H1 (cell line): Measurements from ENCODE around the gene GATA5. TPM values are rescaled to one million over a fixed set of nuclear protein-coding genes. Genes with fewer than 3 reads are reported as not detected.
A peak's percentile ranks its signal among the peaks of the same experiment; 100 is the strongest.

ENCODE experiments used
- CTCF ChIA-PET: fragments of 300-600 bp; sonication (Branson Sonifier 250); formaldehyde crosslinking; loops from one replicate; lab custom pipeline; 2021; ENCODE audit not compliant: partially characterized antibody; lab: Charles Lee
- POLR2A ChIA-PET: fragments of 300-600 bp; sonication (Branson Sonifier 250); formaldehyde crosslinking; loops from one replicate; lab custom pipeline; 2021; ENCODE audit warnings: inconsistent platforms; ENCODE audit not compliant: partially characterized antibody; lab: Charles Lee
- DNase-seq, 2 experiments: peaks; one replicate each; pipeline versions ENCODE4 v3.0.0 to v3.0.0-alpha.2; 2010 to 2022; ENCODE audit warnings: low spot score in 2 of 2, low read depth in 1 of 2, mixed read lengths in 1 of 2
- FAIRE-seq: peaks from 2 replicates; lab custom pipeline; 2011; peaks lifted over from hg19 to GRCh38; lab: Jason Lieb, UNC
- H2AFZ ChIP-seq: 2 replicates; pipeline ENCODE4 v1.8.1; 2012; ENCODE audit warnings: low read length, inconsistent platforms
- H2AK5ac ChIP-seq: 2 replicates; pipeline ENCODE4 v1.6.1; 2013; ENCODE audit warnings: low read depth, low read length
- H2BK120ac ChIP-seq: replicated peaks from 2 replicates; pipeline ENCODE3; 2013; ENCODE audit warnings: low read depth, low read length, inconsistent platforms
- H2BK12ac ChIP-seq: 2 replicates; pipeline ENCODE4 v1.6.1; 2013; ENCODE audit warnings: low read depth, low read length
- H2BK15ac ChIP-seq: 2 replicates; pipeline ENCODE4 v1.6.1; 2013; ENCODE audit warnings: low read length
- H2BK20ac ChIP-seq: 2 replicates; pipeline ENCODE4 v1.6.1; 2013; ENCODE audit warnings: low read length
- H2BK5ac ChIP-seq: 2 replicates; pipeline ENCODE4 v1.6.1; 2013; ENCODE audit warnings: low read depth, low read length
- H3K14ac ChIP-seq: 2 replicates; pipeline ENCODE4 v1.6.1; 2013; ENCODE audit warnings: inconsistent platforms; ENCODE audit not compliant: insufficient read length
- H3K18ac ChIP-seq: 2 replicates; pipeline ENCODE4 v1.6.1; 2013; ENCODE audit warnings: low read length; ENCODE audit errors: extremely low read depth
- H3K23ac ChIP-seq: 2 replicates; pipeline ENCODE4 v1.6.1; 2013; ENCODE audit warnings: inconsistent platforms; ENCODE audit not compliant: insufficient read length
- H3K23me2 ChIP-seq: 2 replicates; pipeline ENCODE4 v1.6.1; 2013; ENCODE audit warnings: low read depth, low read length
- H3K27ac ChIP-seq: 2 replicates; pipeline ENCODE4 v1.6.1; 2011; ENCODE audit warnings: low read depth, low read length, inconsistent platforms
- H3K27me3 ChIP-seq, 4 experiments: replicated peaks in 1 of 4; 1 replicate in 1 of 4; 2 replicates in 3 of 4; pipeline versions ENCODE4 v1.6.1 to v1.8.1; 2011 to 2013; ENCODE audit warnings: low read length in 3 of 4, mild to moderate bottlenecking in 3 of 4, inconsistent platforms in 2 of 4, mixed read lengths in 2 of 4, moderate library complexity in 1 of 4; ENCODE audit not compliant: control insufficient read depth in 3 of 4, insufficient read depth in 3 of 4; ENCODE audit errors: extremely low read depth in 1 of 4
- H3K36me3 ChIP-seq, 4 experiments: 2 replicates each; pipeline versions ENCODE4 v1.6.1 to v1.8.1; 2011 to 2013; ENCODE audit warnings: mild to moderate bottlenecking in 4 of 4, low read length in 3 of 4, moderate library complexity in 2 of 4, control low read depth in 1 of 4, inconsistent platforms in 1 of 4; ENCODE audit not compliant: insufficient read depth in 4 of 4, control insufficient read depth in 2 of 4
- H3K4ac ChIP-seq: replicated peaks from 2 replicates; pipeline ENCODE3; 2013; ENCODE audit warnings: low read length, low read depth, mixed read lengths, inconsistent platforms; ENCODE audit not compliant: insufficient read length
- H3K4me1 ChIP-seq, 4 experiments: replicated peaks in 1 of 4; 1 replicate in 1 of 4; 2 replicates in 3 of 4; pipeline versions ENCODE4 v1.6.1 to v1.8.1; 2011 to 2013; ENCODE audit warnings: low read length in 3 of 4, inconsistent platforms in 2 of 4, mixed read lengths in 1 of 4; ENCODE audit not compliant: insufficient read depth in 4 of 4, control insufficient read depth in 3 of 4
- H3K4me2 ChIP-seq, 2 experiments: 2 replicates each; pipeline versions ENCODE4 v1.6.1 to v1.8.1; 2011 to 2013; ENCODE audit warnings: low read depth in 2 of 2, low read length in 2 of 2, control low read depth in 1 of 2, inconsistent platforms in 1 of 2, mild to moderate bottlenecking in 1 of 2; ENCODE audit not compliant: insufficient read depth in 1 of 2
- H3K4me3 ChIP-seq, 4 experiments: fragments of 200-600, 300-600 bp in 1 of 4; sonication (generic), shearing (Covaris generic), sonication (Bioruptor Twin) in 1 of 4; 2 replicates each; pipeline versions ENCODE4 v1.5.1 to v1.8.1; 2011 to 2016; ENCODE audit warnings: low read length in 4 of 4, low read depth in 3 of 4, control low read depth in 2 of 4, inconsistent platforms in 2 of 4, mild to moderate bottlenecking in 2 of 4, mixed read lengths in 1 of 4, moderate library complexity in 1 of 4; ENCODE audit not compliant: insufficient read depth in 2 of 4; ENCODE audit errors: extremely low read depth in 1 of 4
- H3K56ac ChIP-seq: replicated peaks from 2 replicates; pipeline ENCODE3; 2013; ENCODE audit warnings: low read depth, mild to moderate bottlenecking, mixed read lengths, low read length, inconsistent platforms; ENCODE audit not compliant: insufficient read length
- H3K79me1 ChIP-seq: 2 replicates; pipeline ENCODE4 v1.6.1; 2013; ENCODE audit warnings: low read depth, low read length, control low read depth
- H3K79me2 ChIP-seq, 2 experiments: 2 replicates each; pipeline versions ENCODE4 v1.6.1 to v1.8.1; 2012 to 2013; ENCODE audit warnings: low read length in 2 of 2, mild to moderate bottlenecking in 2 of 2, inconsistent platforms in 1 of 2; ENCODE audit not compliant: insufficient read depth in 2 of 2, control insufficient read depth in 1 of 2
- H3K9ac ChIP-seq, 4 experiments: replicated peaks in 1 of 4; 1 replicate in 1 of 4; 2 replicates in 3 of 4; pipeline versions ENCODE4 v1.6.1 to v1.8.1; 2011 to 2013; ENCODE audit warnings: low read depth in 3 of 4, low read length in 3 of 4, control low read depth in 2 of 4, mild to moderate bottlenecking in 2 of 4, moderate library complexity in 2 of 4, inconsistent platforms in 1 of 4; ENCODE audit errors: extremely low read depth in 1 of 4
- H3K9me3 ChIP-seq, 2 experiments: 2 replicates each; pipeline versions ENCODE4 v1.6.1 to v1.8.1; 2012 to 2013; ENCODE audit warnings: mild to moderate bottlenecking in 2 of 2, moderate library complexity in 2 of 2, control low read depth in 1 of 2, inconsistent platforms in 1 of 2, low read depth in 1 of 2, low read length in 1 of 2, mixed read lengths in 1 of 2; ENCODE audit not compliant: insufficient read depth in 2 of 2
- H4K20me1 ChIP-seq, 2 experiments: replicated peaks in 1 of 2; 2 replicates each; pipeline versions ENCODE3 to v1.8.1; 2011 to 2013; ENCODE audit warnings: inconsistent platforms in 2 of 2, low read length in 2 of 2, mild to moderate bottlenecking in 1 of 2; ENCODE audit not compliant: insufficient read depth in 2 of 2, control insufficient read depth in 1 of 2
- H4K5ac ChIP-seq: 2 replicates; pipeline ENCODE4 v1.6.1; 2013; ENCODE audit warnings: low read length, low read depth, mixed read lengths, inconsistent platforms; ENCODE audit not compliant: insufficient read length
- H4K8ac ChIP-seq: 2 replicates; pipeline ENCODE4 v1.8.0; 2013; ENCODE audit warnings: mild to moderate bottlenecking, moderate library complexity, low read length, inconsistent platforms; ENCODE audit not compliant: insufficient read depth; ENCODE audit errors: extremely low read depth
- H4K91ac ChIP-seq: replicated peaks from 2 replicates; pipeline ENCODE3; 2013; ENCODE audit warnings: low read length, mixed read lengths, inconsistent platforms; ENCODE audit not compliant: insufficient read length
- BCL11A ChIP-seq, 2 experiments: IDR thresholded peaks; one replicate each; pipeline ENCODE4 v1.6.1; 2011; ENCODE audit warnings: low read depth in 2 of 2, low read length in 2 of 2, mild to moderate bottlenecking in 2 of 2
- EP300 ChIP-seq, 2 experiments: IDR thresholded peaks; 1 replicate in 1 of 2; 2 replicates in 1 of 2; pipeline ENCODE4 v1.6.1; 2011 to 2012; ENCODE audit warnings: low read depth in 2 of 2, low read length in 2 of 2, mild to moderate bottlenecking in 2 of 2, borderline replicate concordance in 1 of 2, inconsistent platforms in 1 of 2, moderate library complexity in 1 of 2
- JUND ChIP-seq: IDR thresholded peaks from 2 replicates; pipeline ENCODE4 v1.6.1; 2011; ENCODE audit warnings: mild to moderate bottlenecking, improper control_type of control experiment, low read length
- MAFK ChIP-seq: IDR thresholded peaks from 2 replicates; pipeline ENCODE4 v1.6.1; 2012; ENCODE audit warnings: low read depth, mild to moderate bottlenecking, improper control_type of control experiment, low read length
- TAF1 ChIP-seq: IDR thresholded peaks from 2 replicates; pipeline ENCODE4 v1.6.1; 2011; ENCODE audit warnings: mild to moderate bottlenecking, low read depth, low read length
- WGBS, 2 experiments: shearing (Covaris generic) in 1 of 2; methylation state at CpG; one replicate each; pipeline versions ENCODE4 v1.1.6 to v1.1.7; 2013 to 2015; ENCODE audit warnings: low lambda C conversion rate in 2 of 2, mixed read lengths in 2 of 2, inconsistent platforms in 1 of 2, low coverage in 1 of 2, missing lambda C conversion rate in 1 of 2; ENCODE audit not compliant: insufficient replicate concordance in 2 of 2, insufficient coverage in 1 of 2, insufficient read length in 1 of 2; ENCODE audit errors: extremely low coverage in 1 of 2, missing lambda C conversion rate in 1 of 2; 5-methylcytosine and 5-hydroxymethylcytosine counted together
- polyA plus RNA-seq, 7 experiments: library from polyadenylated mRNA; depleted of rRNA in 3 of 7; stranded (reverse) in 5 of 7; unstranded in 2 of 7; fragments of >200 nt in 5 of 7; fragments of 200-250 nt in 2 of 7; gene quantifications; 1 replicate in 5 of 7; 2 replicates in 1 of 7; 4 replicates in 1 of 7; pipeline versions ENCODE4 v1.2.1 to v1.2.3, GENCODE V29; 2011 to 2013; ENCODE audit warnings: missing spikeins in 2 of 7, mixed read lengths in 2 of 7
- total RNA-seq: library from RNA; stranded (reverse); fragmentation: NEBNext Ultra II Directional; extraction: Animal tissue kit (Norgen Biotek cat#: 25700); gene quantifications from 2 replicates; pipeline ENCODE4 v1.2.1, GENCODE V29; 2021

The GATA5 gene
- total and polyA plus RNA-seq, 2 of the 8 experiments (the other 6 are each of a cell fraction or from before 2014, with no cell fraction given): 0.08 to 0.11 TPM

GRCh38 chr20:62495749-62496567 is 20.2 kb upstream of the GATA5 start:
- Histone ChIP-seq H4K20me1 (peaks cover 0 to 3% of the 10 kb centered on the region in 2 experiments), H3K23ac (no peak overlapping the region), H2BK15ac (no peak overlapping the region), H2BK20ac (0 out of 2 replicates have a peak overlapping the region, but pooled peaks have one; percentile 86), H3K9ac (no peak overlapping the region), H3K79me2 (no peaks in the 10 kb centered on the region), H3K9me3 (no peaks in the 10 kb centered on the region; a peak in 1 of 4 replicates), H3K23me2 (peaks cover 3% of the 10 kb centered on the region; the same call in 1 of the 2 replicates), H3K4ac (no peak overlapping the region), H4K91ac (no peak overlapping the region), H3K14ac (no peak overlapping the region), H2AFZ (no peak overlapping the region), H3K4me2 (peak overlapping the region; percentile 2 to 59; a peak in 3 of 4 replicates), H4K5ac (no peak overlapping the region), H3K4me1 (peaks cover 0 to 14% (median 3%) of the 10 kb centered on the region in 4 experiments; a peak in 4 of 7 replicates), H3K4me3 (peak overlapping the region in 2 of 4 experiments; percentile 11 to 15; a peak in 1 of 8 replicates), H2BK120ac (no peak overlapping the region), H3K18ac (peak overlapping the region; percentile 71; the same call in 1 of the 2 replicates), H3K79me1 (no peaks in the 10 kb centered on the region), H3K36me3 (no peaks in the 10 kb centered on the region), H2BK12ac (peak overlapping the region; percentile 80; the same call in 1 of the 2 replicates), H3K27ac (no peak overlapping the region), H2AK5ac (no peak overlapping the region; the same call in 1 of the 2 replicates), H3K56ac (no peak overlapping the region), H4K8ac (no peak overlapping the region), H2BK5ac (peak overlapping the region; percentile 88; the same call in 1 of the 2 replicates), H3K27me3 (peaks cover 0 to 5% (median 2%) of the 10 kb centered on the region in 4 experiments; a peak in 2 of 7 replicates)
- 51% methylated on average over 15 of the region's 34 CpGs; no CpG with 5 or more reads in 1 of the 2 experiments for WGBS, 2 experiments
- POLR2A ChIA-PET: interaction anchor here (1.0 kb wide), 1 partner anchor 18 kb away, joined by 3 read pairs; no protein-coding TSS in a partner anchor
- DNase-seq (no peak), FAIRE-seq (no peak)
- TF ChIP-seq EP300 (IDR thresholded peaks at IDR 0.05; ENCODE audit: borderline replicate concordance in 1 of 2, low read depth in 2 of 2, low read length in 2 of 2) (no peak), TAF1 (no peak), BCL11A (IDR thresholded peaks at IDR 0.05; ENCODE audit: low read depth in 2 of 2, low read length in 2 of 2) (no peak), JUND (no peak), MAFK (no peak)
- CTCF ChIA-PET: interaction anchor here (0.6 to 8.3 kb wide), 22 partner anchors 9 to 159 kb away, joined by 3 to 68 read pairs (median 4); no protein-coding TSS in a partner anchor
